CD14-positive monocyte (primary cell): ENCODE results near the gene SPRN. TPM values are rescaled to one million over a fixed set of nuclear protein-coding genes. Genes with fewer than 3 reads are reported as not detected.
A peak's percentile ranks its signal among the peaks of the same experiment; 100 is the strongest.

ENCODE experiments used
- DNase-seq, 3 donors: peaks; one replicate each; pipeline ENCODE4 v3.0.0-alpha.2; 2011 to 2022
- H2AFZ ChIP-seq: 2 replicates; pipeline ENCODE4 v1.6.0; 2012; ENCODE audit warnings: mild to moderate bottlenecking, low read depth, low read length, inconsistent platforms; ENCODE audit not compliant: insufficient read depth, poor library complexity, severe bottlenecking
- H3K27ac ChIP-seq, 2 donors: 1 replicate in 1 of 2; 2 replicates in 1 of 2; pipeline ENCODE4 v1.5.1; 2012 to 2013; ENCODE audit warnings: low read length in 2 of 2, control low read depth in 1 of 2, inconsistent platforms in 1 of 2, low read depth in 1 of 2, mild to moderate bottlenecking in 1 of 2
- H3K27me3 ChIP-seq, 2 donors: one replicate each; pipeline versions ENCODE4 v1.6.0 to v1.6.1; 2011 to 2013; ENCODE audit warnings: low read length in 2 of 2; ENCODE audit not compliant: control insufficient read depth in 2 of 2, insufficient read depth in 2 of 2
- H3K36me3 ChIP-seq, 2 donors: replicated peaks in 1 of 2; 1 replicate in 1 of 2; 2 replicates in 1 of 2; pipeline versions ENCODE4 v1.5.1 to v1.6.1; 2012 to 2013; ENCODE audit warnings: low read length in 2 of 2, control low read depth in 1 of 2, inconsistent platforms in 1 of 2, mild to moderate bottlenecking in 1 of 2; ENCODE audit not compliant: insufficient read depth in 2 of 2, control insufficient read depth in 1 of 2
- H3K4me1 ChIP-seq, 2 donors: 1 replicate in 1 of 2; 2 replicates in 1 of 2; pipeline versions ENCODE4 v1.5.1 to v1.6.1; 2012 to 2013; ENCODE audit warnings: low read length in 2 of 2, control low read depth in 1 of 2, inconsistent platforms in 1 of 2, mild to moderate bottlenecking in 1 of 2, moderate library complexity in 1 of 2; ENCODE audit not compliant: insufficient read depth in 2 of 2, control insufficient read depth in 1 of 2
- H3K4me2 ChIP-seq: replicated peaks from 2 replicates; pipeline ENCODE3; 2012; ENCODE audit warnings: low read length, moderate library complexity, mild to moderate bottlenecking; ENCODE audit not compliant: poor library complexity, severe bottlenecking; ENCODE audit errors: extremely low read depth
- H3K4me3 ChIP-seq, 3 experiments: fragments of 200-600 bp in 1 of 3; sonication (generic) in 1 of 3; replicated peaks in 1 of 3; 1 replicate in 2 of 3; 2 replicates in 1 of 3; pipeline ENCODE4 v1.5.1; 2011 to 2013; ENCODE audit warnings: low read length in 3 of 3, mild to moderate bottlenecking in 3 of 3, control low read depth in 2 of 3, low read depth in 2 of 3, inconsistent platforms in 1 of 3, moderate library complexity in 1 of 3
- H3K79me2 ChIP-seq: 2 replicates; pipeline ENCODE4 v1.6.0; 2012; ENCODE audit warnings: mild to moderate bottlenecking, control low read depth, inconsistent platforms, low read length, moderate library complexity; ENCODE audit not compliant: insufficient read depth
- H3K9ac ChIP-seq: 2 replicates; pipeline ENCODE4 v1.6.0; 2017; ENCODE audit warnings: low read length, mild to moderate bottlenecking; ENCODE audit not compliant: insufficient read depth, poor library complexity, severe bottlenecking
- H3K9me3 ChIP-seq, 2 donors: replicated peaks in 1 of 2; 1 replicate in 1 of 2; 2 replicates in 1 of 2; pipeline versions ENCODE4 v1.5.1 to v1.6.1; 2012 to 2013; ENCODE audit warnings: low read length in 2 of 2, control low read depth in 1 of 2; ENCODE audit not compliant: control insufficient read depth in 1 of 2, insufficient read depth in 1 of 2
- H4K20me1 ChIP-seq: 2 replicates; pipeline ENCODE4 v1.6.0; 2012; ENCODE audit warnings: mild to moderate bottlenecking, low read length, control low read depth, moderate library complexity; ENCODE audit not compliant: insufficient read depth
- H3K27ac Mint-ChIP-seq, 7 donors: one replicate each; pipeline ENCODE4 v1.8.0; 2020; ENCODE audit warnings: mild to moderate bottlenecking in 7 of 7, mixed read lengths in 7 of 7, moderate library complexity in 6 of 7, inconsistent platforms in 2 of 7
- H3K27me3 Mint-ChIP-seq, 3 donors: one replicate each; pipeline ENCODE4 v1.8.0; 2021 to 2022; ENCODE audit warnings: low read depth in 3 of 3, mild to moderate bottlenecking in 3 of 3, mixed read lengths in 3 of 3, moderate library complexity in 3 of 3, inconsistent platforms in 1 of 3
- H3K36me3 Mint-ChIP-seq, 2 donors: one replicate each; pipeline ENCODE4 v1.8.0; 2020; ENCODE audit warnings: mixed read lengths in 2 of 2, inconsistent platforms in 1 of 2, mild to moderate bottlenecking in 1 of 2
- H3K4me1 Mint-ChIP-seq: one replicate; pipeline ENCODE4 v1.8.0; 2020; ENCODE audit warnings: mild to moderate bottlenecking, mixed read lengths
- H3K4me3 Mint-ChIP-seq, 2 donors: one replicate each; pipeline ENCODE4 v1.8.0; 2020; ENCODE audit warnings: mild to moderate bottlenecking in 2 of 2, mixed read lengths in 2 of 2, moderate library complexity in 1 of 2
- H3K9me3 Mint-ChIP-seq, 7 donors: one replicate each; pipeline ENCODE4 v1.8.0; 2020 to 2022; ENCODE audit warnings: mixed read lengths in 7 of 7, mild to moderate bottlenecking in 6 of 7, moderate library complexity in 6 of 7, inconsistent platforms in 2 of 7
- WGBS: methylation state at CpG from one replicate; pipeline ENCODE4 v1.1.5; 2013; ENCODE audit warnings: missing lambda C conversion rate; ENCODE audit not compliant: insufficient coverage; 5-methylcytosine and 5-hydroxymethylcytosine counted together
- intact Hi-C, 2 donors: fragments of 100-400 bp; cut with micrococcal nuclease; formaldehyde crosslinking; loops; one replicate each; pipeline versions ENCODE4 v1.15.0 to v1.15.1; 2023
- polyA plus RNA-seq, 3 donors: library from polyadenylated mRNA; depleted of rRNA in 1 of 3; unstranded in 2 of 3; stranded (reverse) in 1 of 3; fragments of 300-500 nt in 2 of 3; fragments of >200 nt in 1 of 3; fragmentation: Illumina TruSeq in 2 of 3; gene quantifications; 1 replicate in 2 of 3; 2 replicates in 1 of 3; pipeline ENCODE4 v1.2.3, GENCODE V29; 2012 to 2021
- TF ChIP-seq, protein P1 (sequence below): fragments of 200-600 bp; IDR thresholded peaks from one replicate; pipeline ENCODE4 v1.8.0; 2022; ENCODE audit warnings: antibody characterized with exemption, mild to moderate bottlenecking

Gene SPRN
- polyA plus RNA-seq, 3 donors = not detected

DNA sequence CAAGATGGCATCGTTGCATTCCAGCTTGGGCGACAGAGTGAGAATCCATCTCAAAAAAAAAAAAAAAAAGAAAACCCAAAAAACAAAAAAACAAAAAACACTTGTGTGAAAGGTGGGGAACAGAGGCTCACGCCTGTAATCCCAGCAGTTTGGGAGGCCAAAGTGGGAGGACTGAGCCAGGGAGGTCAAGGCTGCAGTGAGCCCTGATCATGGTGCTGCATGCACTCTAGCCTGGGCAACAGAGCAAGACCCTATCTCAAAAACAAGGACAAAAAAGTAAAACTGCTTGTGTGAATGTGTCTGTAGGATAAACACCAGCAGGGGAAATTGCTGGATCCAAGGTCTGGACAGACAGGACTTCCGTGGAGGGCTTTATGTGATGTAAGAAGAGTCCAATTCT is 40.9 kb downstream of the SPRN start:
- Histone ChIP-seq H3K9me3 (no peaks in the 10 kb centered on the region), H3K79me2 (no peaks in the 10 kb centered on the region), H2AFZ (no peak overlapping the region), H3K4me3 (no peak overlapping the region), H3K36me3 (no peaks in the 10 kb centered on the region), H3K27me3 (peaks cover 0 to 4% of the 10 kb centered on the region in 2 donors), H4K20me1 (no peaks in the 10 kb centered on the region), H3K4me2 (no peak overlapping the region), H3K27ac (no peak overlapping the region), H3K9ac (no peak overlapping the region), H3K4me1 (peaks cover 24 to 33% of the 10 kb centered on the region in 2 donors)
- Mint-ChIP-seq H3K27me3 (peaks cover 6 to 16% (median 9%) of the 10 kb centered on the region in 3 donors), H3K4me3 (no peak overlapping the region), H3K36me3 (peaks cover 18 to 25% of the 10 kb centered on the region in 2 donors), H3K4me1 (peaks cover 25% of the 10 kb centered on the region), H3K27ac (peak overlapping the region in 1 of 7 donors; percentile 41), H3K9me3 (peaks cover 0 to 2% (median 0%) of the 10 kb centered on the region in 7 donors)
- DNase-seq = no peak
- intact Hi-C loops = no loop called here
- TF ChIP-seq, protein P1, sequence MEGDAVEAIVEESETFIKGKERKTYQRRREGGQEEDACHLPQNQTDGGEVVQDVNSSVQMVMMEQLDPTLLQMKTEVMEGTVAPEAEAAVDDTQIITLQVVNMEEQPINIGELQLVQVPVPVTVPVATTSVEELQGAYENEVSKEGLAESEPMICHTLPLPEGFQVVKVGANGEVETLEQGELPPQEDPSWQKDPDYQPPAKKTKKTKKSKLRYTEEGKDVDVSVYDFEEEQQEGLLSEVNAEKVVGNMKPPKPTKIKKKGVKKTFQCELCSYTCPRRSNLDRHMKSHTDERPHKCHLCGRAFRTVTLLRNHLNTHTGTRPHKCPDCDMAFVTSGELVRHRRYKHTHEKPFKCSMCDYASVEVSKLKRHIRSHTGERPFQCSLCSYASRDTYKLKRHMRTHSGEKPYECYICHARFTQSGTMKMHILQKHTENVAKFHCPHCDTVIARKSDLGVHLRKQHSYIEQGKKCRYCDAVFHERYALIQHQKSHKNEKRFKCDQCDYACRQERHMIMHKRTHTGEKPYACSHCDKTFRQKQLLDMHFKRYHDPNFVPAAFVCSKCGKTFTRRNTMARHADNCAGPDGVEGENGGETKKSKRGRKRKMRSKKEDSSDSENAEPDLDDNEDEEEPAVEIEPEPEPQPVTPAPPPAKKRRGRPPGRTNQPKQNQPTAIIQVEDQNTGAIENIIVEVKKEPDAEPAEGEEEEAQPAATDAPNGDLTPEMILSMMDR = no peak
- 92% methylated on average over 2 of the region's 4 CpGs for WGBS

DNA sequence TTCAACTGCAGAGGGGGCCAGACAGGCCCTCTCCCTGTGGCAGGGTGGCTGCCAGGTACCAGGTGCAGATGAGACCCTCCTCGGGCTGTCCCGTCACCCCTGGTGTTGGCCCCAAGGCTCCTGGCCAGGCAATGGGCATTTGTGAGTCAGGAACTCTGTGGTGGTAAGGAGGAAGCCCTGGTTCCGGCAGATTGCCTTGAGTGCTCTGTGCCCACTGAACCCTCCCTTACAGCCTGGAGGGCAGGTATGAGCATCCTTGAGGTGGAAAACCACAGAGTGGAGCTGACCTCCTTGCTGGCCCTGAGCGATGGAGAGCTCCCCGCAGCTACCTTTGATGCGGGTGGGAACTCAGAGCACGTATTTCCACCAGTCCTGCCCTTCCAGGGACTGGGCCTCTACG is 43.4 kb downstream of the SPRN start:
- Histone ChIP-seq H4K20me1 (no peaks in the 10 kb centered on the region), H3K4me2 (peak overlapping the region; percentile 47), H3K4me3 (peak overlapping the region in 1 of 3 experiments; percentile 42), H3K4me1 (peaks cover 31 to 42% of the 10 kb centered on the region in 2 donors), H3K79me2 (no peaks in the 10 kb centered on the region), H3K9me3 (no peaks in the 10 kb centered on the region), H3K27me3 (peaks cover 0 to 6% of the 10 kb centered on the region in 2 donors), H3K36me3 (no peaks in the 10 kb centered on the region), H2AFZ (peak overlapping the region; percentile 59), H3K27ac (peak overlapping the region in 1 of 2 donors; percentile 1), H3K9ac (no peak overlapping the region)
- peak overlapping the region; percentile 56 to 75 for H3K4me3 Mint-ChIP-seq
- peaks cover 6 to 25% (median 17%) of the 10 kb centered on the region in 3 donors for H3K27me3 Mint-ChIP-seq
- 8% methylated on average over 7 of the region's 8 CpGs for WGBS
- H3K27ac Mint-ChIP-seq = peak overlapping the region in 4 of 7 donors; percentile 6 to 37 (median 17)
- H3K9me3 Mint-ChIP-seq = peaks cover 0 to 2% (median 0%) of the 10 kb centered on the region in 7 donors
- peaks cover 16 to 21% of the 10 kb centered on the region in 2 donors for H3K36me3 Mint-ChIP-seq
- intact Hi-C loops = no loop called here
- TF ChIP-seq, protein P1 = no peak
- peak; percentile 10 to 40 (median 18) for DNase-seq
- peaks cover 25% of the 10 kb centered on the region for H3K4me1 Mint-ChIP-seq
